HG03097 (cell line): ENCODE data around the gene YRDC.
A peak's percentile ranks its signal among the peaks of the same experiment; 100 is the strongest.

Source experiments
- ATAC-seq: cut with Tn5 transposase; IDR thresholded peaks from one replicate; pipeline ENCODE4 v1.9.1; 2021; ENCODE audit not compliant: unreplicated experiment, low FRiP score

YRDC gene

DNA sequence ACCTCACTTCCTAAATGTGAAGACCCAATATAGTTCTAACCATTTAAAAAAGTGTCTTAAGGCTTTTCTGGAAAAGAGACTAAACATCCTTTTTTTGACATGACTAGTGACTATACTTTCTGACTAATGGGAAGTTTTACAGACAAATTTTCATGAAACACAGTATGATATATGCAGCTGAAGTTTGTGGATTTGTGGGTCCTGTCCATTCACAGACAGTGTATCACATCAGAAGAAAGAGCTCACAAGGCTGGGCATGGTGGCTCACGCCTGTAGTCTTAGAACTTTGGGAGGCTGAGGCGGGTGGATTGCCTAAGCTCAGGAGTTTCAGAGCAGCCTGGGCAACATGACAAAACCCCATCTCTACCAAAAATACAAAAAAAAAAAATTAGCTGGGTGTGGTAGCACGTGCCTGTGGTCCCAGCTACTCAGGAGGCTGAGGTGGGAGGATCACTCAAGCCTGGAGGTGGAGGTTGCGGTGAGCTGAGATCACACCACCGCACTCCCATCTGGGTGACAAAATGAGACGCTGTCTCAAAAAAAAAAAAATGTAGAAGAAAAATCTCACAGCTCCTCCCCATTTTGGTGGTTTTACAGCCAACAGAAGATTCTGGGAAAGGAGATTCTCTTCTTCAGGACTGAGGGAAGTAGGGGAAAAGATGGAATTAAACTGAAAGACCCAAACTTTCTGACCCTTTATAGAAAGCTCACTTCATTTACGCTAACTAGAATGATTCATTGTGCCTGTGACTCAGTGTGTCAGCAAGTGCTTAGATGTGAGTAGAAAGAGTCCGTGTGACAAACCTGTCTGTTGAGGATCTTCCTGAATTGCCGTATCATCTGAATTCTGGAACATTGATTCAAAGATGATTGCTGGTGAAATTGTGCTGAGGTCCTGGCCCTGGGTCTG, 15.2 kb upstream of the YRDC start:
- ATAC-seq, result no peak

DNA sequence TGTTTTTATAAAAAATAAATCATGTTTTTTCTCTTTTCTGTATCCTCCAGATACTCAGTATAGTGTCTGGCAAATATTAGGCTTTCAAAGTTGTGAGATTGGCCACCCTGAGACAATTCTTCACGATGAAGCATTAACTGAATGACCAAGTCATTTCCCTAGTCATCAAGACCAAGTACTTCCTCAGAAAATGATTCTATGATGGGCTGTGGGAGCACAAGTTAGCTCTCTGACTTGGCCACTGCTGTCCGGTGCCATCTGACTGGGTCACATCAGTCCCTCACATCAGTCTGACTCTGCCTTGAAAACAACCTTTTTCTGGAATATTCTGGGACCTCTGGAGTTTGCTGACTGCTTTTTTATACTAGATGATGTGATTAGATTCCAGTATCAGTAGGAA, 13.5 kb upstream of the YRDC start:
- ATAC-seq, result no peak

DNA sequence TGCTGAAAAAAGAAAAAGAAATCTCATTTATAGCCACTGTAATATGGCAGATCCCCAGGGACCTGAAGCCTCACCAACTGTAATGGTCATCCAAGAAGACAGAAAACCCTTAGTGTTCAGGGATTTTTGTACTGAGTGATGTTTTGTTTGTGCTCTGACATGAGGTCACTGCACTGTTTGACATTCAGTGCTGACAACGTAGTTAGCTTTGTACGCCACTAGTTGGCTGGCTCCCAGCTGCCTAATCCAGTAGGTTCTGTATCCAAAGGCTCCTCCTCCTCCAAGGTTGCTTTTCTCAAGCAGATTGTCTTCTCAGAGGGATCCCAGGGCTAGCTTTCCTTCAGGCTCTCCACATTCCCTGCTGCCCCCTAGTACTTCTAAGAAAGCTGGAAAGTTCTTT, 9.5 kb upstream of the YRDC start:
- no peak for ATAC-seq

DNA sequence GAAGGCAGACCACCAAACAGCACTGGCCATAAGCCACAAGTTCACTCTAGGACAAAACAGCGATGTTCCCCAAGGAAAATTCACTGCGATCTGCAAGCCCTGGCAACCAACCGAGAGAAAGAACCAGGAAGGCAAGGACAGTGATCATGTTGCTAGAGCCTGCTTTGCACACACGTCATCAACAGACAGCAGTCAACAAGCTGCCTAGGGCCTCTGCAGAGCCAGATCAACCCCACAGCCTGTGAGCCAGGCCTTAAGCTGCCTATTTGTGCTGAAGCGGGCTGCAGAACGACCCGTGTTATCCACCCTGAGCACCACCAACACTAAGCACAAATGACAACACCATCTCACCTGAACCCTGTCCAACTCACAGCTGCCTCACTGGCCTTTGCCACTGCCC, 6.2 kb upstream of the YRDC start:
- no peak for ATAC-seq

DNA sequence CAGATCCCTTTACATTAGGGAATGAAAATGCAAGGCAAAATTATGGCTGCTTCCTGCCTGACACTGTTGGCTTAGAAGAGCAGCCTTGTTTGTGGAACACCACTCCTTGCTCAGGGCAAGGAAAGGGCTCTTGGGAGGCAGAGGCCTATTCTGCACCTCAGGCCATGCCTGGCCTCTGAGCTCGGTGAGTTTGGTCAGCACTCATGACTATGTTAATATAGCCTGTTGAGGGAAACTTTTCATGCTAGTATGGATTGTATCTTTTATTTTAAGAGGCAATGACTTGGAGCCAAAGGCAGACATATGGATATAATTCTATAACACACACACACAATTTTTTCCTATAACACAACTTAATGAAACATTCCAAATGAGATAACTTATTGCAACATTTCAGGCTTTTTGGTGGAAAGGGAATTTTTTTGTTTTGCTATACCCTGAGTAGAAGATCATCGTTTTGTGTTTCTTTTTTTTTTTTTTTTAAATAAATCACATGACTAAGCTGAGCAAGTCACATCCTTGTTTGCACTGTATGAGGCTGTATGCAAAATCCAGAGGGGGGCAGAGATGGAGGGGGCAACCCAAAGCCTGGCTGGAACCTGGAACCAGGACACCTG, 5.6 kb upstream of the YRDC start:
- ATAC-seq, result no peak

DNA sequence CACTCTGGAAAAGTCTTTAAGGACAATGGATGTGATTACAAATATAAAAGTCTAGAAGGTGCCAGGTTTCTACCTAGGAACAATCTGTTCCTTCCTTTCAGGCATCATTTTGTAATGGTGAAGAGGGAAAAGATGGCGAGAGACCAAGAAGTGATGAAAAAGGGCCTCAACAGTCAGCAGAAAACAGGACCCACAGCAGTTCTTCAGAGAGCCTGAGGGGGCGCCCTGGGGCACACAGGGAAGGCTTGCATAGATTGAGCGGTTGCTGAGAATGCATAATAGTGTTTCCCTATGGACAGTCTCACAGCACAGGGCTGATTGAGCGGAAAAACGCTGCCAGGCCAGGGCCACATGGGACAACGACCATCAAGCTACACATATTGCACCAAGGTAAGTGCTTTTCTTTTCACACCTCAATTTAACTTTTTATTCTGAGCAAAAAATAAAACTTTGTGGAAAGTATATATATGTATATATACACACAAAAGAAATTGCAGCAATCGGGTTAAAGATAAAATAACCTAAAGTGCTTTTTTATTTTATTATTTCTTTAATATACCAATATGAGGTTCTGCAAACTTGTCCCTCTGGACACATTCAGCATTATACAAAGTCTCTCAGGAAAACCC, 3.1 kb upstream of the YRDC start:
- no peak for ATAC-seq

DNA sequence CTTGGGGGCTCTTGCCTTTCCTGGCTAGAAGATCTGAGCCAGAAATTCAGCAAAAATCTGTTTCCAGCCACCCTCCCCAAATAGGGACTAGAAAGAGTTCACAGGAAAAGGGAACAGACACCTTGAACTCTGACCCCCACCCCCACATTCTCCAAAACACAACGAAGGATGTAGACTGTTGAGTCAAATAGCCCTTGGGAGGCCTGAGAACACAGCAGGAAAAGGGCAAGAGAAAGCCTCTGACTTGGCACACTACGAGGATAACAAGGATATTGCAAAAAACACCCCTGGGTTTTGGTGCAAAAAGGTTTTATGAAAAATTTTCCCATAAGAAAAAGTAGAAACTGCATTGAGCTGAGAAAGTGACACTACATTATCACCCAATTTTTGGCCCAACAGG, 1.9 kb upstream of the YRDC start:
- ATAC-seq, result no peak

DNA sequence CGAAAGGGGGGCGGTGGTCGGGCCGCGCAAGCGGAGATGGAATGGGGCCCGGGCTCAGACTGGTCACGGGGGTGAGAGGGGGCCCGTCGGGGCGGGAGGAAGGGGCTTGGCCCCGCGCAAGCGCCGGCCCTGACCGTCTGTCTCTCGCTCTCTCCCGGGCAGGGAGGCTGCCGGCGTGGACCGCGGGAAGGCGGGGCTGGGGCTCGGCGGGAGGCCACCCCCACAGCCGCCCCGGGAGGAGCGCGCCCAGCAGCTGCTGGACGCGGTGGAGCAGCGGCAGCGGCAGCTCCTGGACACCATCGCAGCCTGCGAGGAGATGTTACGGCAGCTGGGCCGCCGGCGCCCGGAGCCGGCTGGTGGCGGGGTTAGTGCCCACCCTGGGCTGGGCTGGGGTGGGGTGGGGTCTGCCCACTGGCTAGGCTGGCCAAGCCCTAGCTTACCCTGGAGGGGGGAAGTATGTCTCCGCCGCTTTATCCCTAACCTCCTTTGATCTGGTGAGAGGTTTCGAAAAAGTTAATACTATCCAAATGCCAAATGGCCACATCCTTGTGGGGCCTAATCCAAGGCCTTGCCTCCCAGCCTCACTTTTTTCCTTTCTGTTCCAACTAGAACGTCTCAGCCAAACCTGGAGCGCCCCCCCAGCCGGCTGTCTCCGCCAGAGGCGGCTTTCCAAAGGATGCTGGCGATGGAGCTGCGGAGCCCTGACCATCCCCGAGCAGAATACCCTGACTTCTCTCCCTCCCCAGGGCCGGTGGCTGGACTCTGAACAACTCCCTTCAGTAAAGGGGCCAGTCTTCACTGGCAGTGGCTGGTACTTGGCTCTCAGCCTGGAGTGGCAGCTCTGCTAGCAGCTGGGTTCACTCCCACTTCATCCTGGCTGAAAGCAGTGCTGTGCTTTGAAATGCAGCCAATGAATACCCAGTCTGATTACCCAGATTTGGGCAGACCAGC, 636 bp upstream of the YRDC start:
- ATAC-seq, result peak; percentile 29

DNA sequence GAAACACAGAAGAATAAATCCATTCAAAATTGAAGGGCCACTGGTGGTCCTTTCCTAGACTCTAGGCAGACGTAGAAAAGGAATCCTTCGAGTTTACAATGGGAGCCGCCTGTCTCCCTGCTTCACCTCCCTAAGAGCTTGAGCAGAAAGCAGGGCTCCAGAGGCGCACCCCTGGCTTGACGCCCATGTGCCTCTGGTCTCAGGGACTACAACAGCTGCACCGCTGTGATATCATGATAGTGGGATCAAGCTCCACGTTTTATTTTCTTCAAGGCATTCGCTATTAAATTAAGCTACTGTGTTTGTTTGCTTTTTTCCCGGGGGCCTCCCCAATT, 821 bp downstream of the YRDC start:
- no peak for ATAC-seq

DNA sequence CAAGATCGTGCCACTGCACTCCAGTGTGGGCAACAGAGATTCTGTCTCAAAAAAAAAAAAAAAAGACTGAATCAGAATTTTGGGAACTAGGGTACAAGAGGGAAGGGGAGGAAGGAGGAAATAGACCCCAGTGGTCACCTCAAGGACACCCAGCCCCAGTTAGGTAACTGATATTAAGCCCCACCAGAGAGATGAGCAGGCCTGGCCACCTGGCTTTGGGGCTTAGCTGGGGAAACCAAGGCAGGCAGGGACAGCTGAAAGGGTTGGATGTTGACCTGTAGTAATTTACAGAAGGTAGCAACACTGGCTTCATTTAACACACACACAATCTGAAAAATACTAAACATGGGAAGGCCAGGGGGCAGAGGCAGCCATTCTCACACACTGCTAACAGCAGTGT, 5.6 kb downstream of the YRDC start:
- no peak for ATAC-seq

DNA sequence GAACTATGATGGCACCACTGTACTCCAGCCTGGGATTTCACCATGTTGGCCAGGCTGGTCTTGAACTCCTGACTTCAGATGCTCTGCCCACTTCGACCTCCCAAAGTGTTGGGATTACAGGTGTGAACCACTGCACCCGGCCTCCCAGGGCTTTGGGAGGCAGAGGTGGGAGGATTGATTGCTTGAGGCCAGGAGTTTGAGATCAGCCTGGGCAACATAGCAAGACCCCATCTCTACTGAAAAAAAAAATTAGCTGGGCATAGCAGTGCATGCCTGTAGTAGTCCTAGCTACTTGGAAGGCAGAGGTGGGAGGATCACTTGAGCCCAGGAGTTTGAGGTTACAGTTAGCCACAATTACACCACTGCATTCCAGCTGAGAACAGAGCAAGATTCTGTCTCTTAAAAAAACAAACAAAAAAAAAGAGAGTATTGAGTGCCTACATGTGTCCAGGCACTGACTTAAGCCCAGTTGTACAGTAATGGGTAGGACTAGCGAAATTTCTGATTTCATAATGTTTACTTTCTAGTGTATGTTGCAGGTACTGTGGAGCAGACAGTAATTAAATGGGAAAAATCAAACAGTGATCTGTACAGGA, 10.2 kb downstream of the YRDC start:
- no peak for ATAC-seq

DNA sequence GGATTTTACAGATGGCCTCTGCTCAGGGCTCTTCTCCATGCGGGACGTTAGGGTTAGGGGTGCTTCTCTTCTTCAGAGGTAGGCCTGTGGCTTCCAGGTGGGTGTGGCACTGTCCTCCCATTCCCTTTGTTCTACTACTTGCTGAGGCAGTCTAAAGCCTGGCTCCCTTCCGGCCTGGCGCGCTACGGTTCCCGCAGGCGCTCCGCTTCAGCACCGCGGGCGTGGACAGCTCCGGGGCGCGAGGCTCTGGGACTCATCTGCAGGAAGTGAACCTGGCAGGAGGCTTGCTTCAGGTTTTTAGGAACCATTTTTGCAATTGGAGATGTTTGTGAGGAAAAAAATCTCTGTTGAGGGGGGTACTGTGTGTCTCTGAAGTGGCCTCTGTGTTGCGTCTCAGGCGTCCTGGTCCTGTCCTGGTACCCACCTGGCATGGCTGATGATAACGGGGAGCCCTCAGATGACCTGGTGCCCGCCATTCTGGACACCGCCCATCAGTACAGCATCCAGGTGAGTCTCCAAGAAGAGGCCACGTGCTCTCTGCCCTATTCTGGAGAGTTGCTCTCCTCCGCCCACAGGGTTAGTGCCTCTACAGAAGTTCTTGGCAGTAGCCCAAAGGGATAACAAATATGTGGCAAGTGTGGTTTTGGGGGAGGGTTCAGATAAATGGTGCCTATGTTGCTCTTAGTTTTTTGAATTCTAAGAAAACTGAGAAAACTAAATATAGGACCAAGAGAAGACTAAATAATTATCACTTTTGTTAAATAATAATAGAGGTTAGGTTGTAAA, 12.5 kb downstream of the YRDC start:
- no peak for ATAC-seq

DNA sequence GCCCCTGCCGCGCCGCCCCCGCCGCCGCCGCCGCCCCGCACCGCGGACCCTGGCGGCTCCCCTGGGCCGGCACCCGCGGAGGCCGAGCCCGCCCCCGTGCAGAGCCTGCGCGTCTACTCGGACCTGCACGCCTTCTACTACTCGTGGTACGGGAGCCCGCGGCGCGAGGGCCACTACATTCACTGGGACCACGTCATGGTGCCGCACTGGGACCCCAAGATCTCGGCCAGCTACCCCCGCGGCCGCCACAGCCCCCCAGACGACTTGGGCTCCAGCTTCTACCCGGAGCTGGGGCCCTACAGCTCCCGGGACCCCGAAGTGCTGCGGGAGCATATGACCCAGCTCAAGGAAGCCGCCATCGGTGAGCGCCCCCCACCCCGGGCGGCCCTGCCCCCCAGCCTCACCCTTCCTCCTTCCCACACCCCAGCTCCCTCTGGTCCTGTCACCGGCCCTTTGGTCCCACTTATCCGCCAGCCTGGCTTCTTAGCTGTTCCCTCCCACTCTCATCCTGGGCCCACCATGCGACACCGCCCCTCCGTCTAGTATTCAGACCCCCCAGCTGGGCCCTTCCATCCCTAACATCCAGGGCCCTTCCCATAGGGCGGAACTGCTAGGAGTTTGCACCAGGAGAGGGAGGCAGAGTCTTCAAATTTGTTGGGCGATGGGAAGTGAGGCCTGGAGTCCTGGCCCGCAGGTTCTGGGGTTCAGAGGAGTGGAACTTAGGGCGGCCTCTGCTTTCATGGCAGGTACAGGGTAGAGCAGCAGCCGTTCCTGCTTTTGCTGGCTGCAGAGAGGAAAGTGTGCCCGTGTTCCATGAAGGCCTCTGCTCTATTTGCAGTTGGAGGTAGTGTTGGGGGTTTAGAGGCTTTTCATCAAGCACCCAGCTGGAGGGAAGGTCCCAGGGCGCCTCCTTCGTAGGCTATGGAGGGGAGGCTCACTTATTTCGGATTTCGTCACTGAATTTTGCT, 13.4 kb downstream of the YRDC start:
- no peak for ATAC-seq

DNA sequence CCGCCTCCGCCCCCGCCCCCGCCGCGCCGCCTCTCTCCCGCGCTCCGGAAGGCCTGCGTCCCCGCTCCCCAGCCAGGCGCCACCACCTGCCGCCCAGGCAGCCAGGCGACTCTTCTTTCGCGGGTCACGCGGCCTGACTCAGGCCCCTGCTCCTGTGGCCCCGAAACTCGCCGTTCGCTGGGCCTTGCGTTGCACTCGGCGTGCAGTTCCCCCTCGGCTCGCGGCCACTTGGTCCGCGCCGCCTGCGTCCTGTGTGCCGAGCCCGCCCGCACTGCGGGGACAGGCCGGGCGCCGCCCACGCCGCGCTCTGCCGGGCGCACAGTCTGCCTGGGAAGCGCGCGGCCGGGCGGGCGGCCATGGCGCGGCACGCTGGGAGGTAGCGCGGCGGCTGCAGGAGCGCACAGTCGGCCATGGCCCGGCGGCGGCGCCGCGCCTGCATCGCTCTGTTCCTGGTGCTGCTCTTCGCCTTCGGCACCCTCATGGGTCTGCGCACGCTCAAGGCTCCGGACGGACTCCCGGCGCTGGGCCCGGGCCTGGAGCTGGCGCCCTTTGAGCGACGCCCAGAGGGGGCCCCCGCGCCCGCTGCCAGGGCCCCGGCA, 14.1 kb downstream of the YRDC start, which contains the start of gene MANEAL:
Gene MANEAL, plus strand, starts transcription at position 75 of the 599 bp plus-strand sequence. Its CDS starts 336 bp downstream, at position 411.
- no peak for ATAC-seq

DNA sequence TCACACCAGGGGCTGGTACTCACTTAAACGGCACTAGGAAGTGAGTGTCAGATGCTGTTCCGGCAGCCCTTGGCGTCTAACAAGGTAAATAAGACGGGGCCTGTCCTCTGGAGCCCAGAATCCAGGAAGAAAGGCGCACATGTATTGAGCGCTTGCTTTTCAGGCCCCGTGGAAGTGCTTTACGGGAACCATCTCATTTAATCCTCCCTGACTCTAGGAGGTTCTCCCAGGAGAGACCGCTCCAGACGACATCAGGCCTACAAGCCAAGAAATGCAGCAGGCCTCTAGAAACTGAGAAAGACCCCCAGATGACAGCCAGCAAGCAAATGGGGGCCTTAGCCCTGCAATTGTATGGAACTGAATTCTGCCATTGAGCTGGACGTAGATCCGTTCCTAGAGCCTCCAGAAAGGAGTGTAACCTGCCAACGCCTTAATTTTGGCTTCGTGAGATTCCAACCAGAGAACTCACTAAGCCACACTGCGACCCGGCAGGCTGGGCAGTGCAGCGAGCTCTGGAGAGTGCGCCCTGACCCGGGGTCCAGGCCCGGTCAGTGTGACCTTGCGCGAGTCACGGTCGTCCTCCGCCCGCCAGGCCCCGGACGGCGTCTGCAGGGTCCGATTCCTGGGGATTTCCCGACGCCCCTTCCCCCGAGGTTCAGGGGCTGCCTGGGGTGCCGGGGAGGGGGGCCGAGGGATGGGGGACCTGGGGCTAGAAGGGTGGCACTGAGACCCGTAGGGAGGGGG, 14.9 kb downstream of the YRDC start:
- ATAC-seq, result no peak

DNA sequence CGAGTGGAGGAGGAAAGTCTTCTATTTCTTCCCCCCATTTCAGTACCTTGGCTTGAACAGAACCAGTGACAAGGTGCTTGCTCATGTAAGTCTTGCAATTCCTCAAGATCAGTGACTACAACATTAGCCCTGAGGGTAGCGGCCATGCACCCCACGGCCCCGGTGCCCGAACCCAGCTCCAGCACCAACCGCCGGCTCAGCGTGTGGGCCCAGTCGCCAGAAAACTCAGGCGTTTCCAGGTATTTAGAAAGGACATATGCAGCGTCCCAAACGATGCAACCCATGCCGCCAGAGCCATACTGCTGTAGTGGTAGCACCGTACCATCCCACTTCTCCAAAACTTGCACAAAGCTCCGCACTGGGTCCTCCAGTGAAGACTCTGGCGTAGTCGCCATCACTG, 25.5 kb downstream of the YRDC start:
- ATAC-seq, result no peak

DNA sequence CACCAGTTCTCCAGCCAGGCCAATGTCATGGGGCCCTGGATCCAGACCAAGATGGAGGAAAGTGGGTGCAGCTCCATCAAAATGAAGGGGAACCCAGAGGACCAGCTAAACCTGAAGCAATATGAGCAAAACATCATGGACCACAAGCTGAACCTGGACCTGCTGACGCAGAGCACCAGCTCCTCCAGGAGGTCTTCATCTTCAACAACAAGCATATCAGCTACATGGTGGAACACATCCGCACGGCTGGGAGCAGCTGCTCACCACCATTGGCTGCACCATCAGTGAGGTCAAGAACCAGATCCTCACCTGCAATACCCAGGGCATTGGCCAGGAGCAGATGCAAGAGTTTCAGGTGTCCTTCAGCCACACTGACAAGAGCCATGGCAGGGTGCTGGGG, 29.4 kb downstream of the YRDC start:
- no peak for ATAC-seq
